Right ventricle myocardium superior (tissue), 1 donor: ENCODE measurements around the gene RFX7. TPM values are rescaled to one million over a fixed set of nuclear protein-coding genes. Genes with fewer than 3 reads are reported as not detected.
A peak's percentile ranks its signal among the peaks of the same experiment; 100 is the strongest.
"Not testable (repeated sequence)": the region's sequence is repeated elsewhere in the genome, so short reads cannot be mapped to it uniquely, and the experiment has no call there.

Experiments used
- ATAC-seq: fragments of 200-7000 bp; cut with Tn5 transposase; one replicate; pipeline ENCODE4 v1.9.1; 2020; ENCODE audit warnings: mild to moderate bottlenecking; ENCODE audit not compliant: poor library complexity
- DNase-seq: peaks from one replicate; pipeline ENCODE4 v3.0.0-alpha.2; 2020
- intact Hi-C: fragments of 100-400 bp; cut with DNase I; formaldehyde crosslinking; loops from one replicate; pipeline ENCODE4 v1.11.2; 2022
- long read RNA-seq: library from polyadenylated mRNA; unstranded; transcript quantifications from one replicate; pipeline ENCODE4 v2.0.0, GENCODE V29; 2021
- total RNA-seq: library from RNA; stranded (reverse); fragmentation: NEBNext Ultra II Directional; extraction: Animal tissue kit (Norgen Biotek cat#: 25700); gene quantifications from one replicate; pipeline ENCODE4 v1.2.1, GENCODE V29; 2021
- donor health status: DM: no; HTN: yes; CAD: no; lungs with severe emphysema.

Gene RFX7
- 7.2 TPM for total RNA-seq
- long read RNA-seq, partial matches to known transcripts: 0 of 2 reads
- long read RNA-seq, other reads (novel, unspliced or antisense): 2 of 2 reads

- DNase-seq: peak; percentile 88
- intact Hi-C loops: no loop called here
- peak; percentile 87 for ATAC-seq
Measured at GRCh38 chr15:56243163-56244037, at the start of gene RFX7. RFX7 (minus strand) TSS chr15:56243879; CDS start chr15:56243285, 594 bp downstream.

- no peak for ATAC-seq
- intact Hi-C loops: no loop called here
- DNase-seq: no peak
Measured at GRCh38 chr15:56292546-56293316, 49.1 kb upstream of the RFX7 start.

- intact Hi-C loops: no loop called here
- DNase-seq (no peak), ATAC-seq (no peak)
Measured at GRCh38 chr15:56291741-56292140, 48.1 kb upstream of the RFX7 start.

GRCh38 chr15:56286213-56286612 is 42.5 kb upstream of the RFX7 start:
- DNase-seq (no peak), ATAC-seq (no peak)
- intact Hi-C loops: no loop called here

GRCh38 chr15:56281145-56281544 is 37.5 kb upstream of the RFX7 start:
- intact Hi-C loops: no loop called here
- DNase-seq: no peak
- no peak for ATAC-seq

- no peak for DNase-seq
- intact Hi-C loops: no loop called here
- no peak for ATAC-seq
Measured at GRCh38 chr15:56273724-56274123, 30.0 kb upstream of the RFX7 start.

GRCh38 chr15:56272454-56272853 is 28.8 kb upstream of the RFX7 start:
- ATAC-seq (no peak), DNase-seq (no peak)
- intact Hi-C loops: no loop called here

- intact Hi-C loops, DNase-seq, ATAC-seq: not testable (repeated sequence)
Measured at GRCh38 chr15:56266465-56266864, 22.8 kb upstream of the RFX7 start.

GRCh38 chr15:56261854-56262509 is 18.3 kb upstream of the RFX7 start:
- intact Hi-C loops: no loop called here
- no peak for DNase-seq

GRCh38 chr15:56257306-56257705 is 13.6 kb upstream of the RFX7 start:
- DNase-seq, intact Hi-C loops, ATAC-seq: not testable (repeated sequence)

More at GRCh38 chr15:56261854-56262509, 18.3 kb upstream of the RFX7 start:
- ATAC-seq: no peak

- ATAC-seq (no peak), DNase-seq (no peak)
- intact Hi-C loops: no loop called here
Measured at GRCh38 chr15:56254265-56254664, 10.6 kb upstream of the RFX7 start.

GRCh38 chr15:56252386-56252785 is 8.7 kb upstream of the RFX7 start:
- ATAC-seq: no peak
- no peak for DNase-seq
- intact Hi-C loops: no loop called here

- intact Hi-C loops: no loop called here
- DNase-seq (no peak), ATAC-seq (no peak)
Measured at GRCh38 chr15:56251315-56252095, 7.8 kb upstream of the RFX7 start.

GRCh38 chr15:56250626-56251025 is 6.9 kb upstream of the RFX7 start:
- intact Hi-C loops: no loop called here
- DNase-seq (no peak), ATAC-seq (no peak)

- DNase-seq (no peak), ATAC-seq (no peak)
- intact Hi-C loops: no loop called here
Measured at GRCh38 chr15:56249092-56249491, 5.4 kb upstream of the RFX7 start.

- ATAC-seq (no peak), DNase-seq (no peak)
- intact Hi-C loops: no loop called here
Measured at GRCh38 chr15:56248311-56248992, 4.8 kb upstream of the RFX7 start.

GRCh38 chr15:56247266-56247665 is 3.6 kb upstream of the RFX7 start:
- intact Hi-C loops: no loop called here
- ATAC-seq (no peak), DNase-seq (no peak)
